Measurements from ENCODE around the gene UPK2.
A peak's percentile ranks its signal among the peaks of the same experiment; 100 is the strongest.

The UPK2 gene

GRCh38 chr11:118922745-118923627 is 33.1 kb upstream of the UPK2 start:
- TF ChIP-seq CTCF (IDR thresholded peaks at IDR 0.05) = no peak
- Mint-ChIP-seq H3K27me3 (ENCODE audit: low read depth, poor library complexity) (no peaks in the 10 kb centered on the region), H3K4me3 (peak overlapping the region; percentile 92), H3K4me1 (peaks cover 79% of the 10 kb centered on the region), H3K27ac (no peak overlapping the region), H3K9me3 (no peaks in the 10 kb centered on the region), H3K36me3 (ENCODE audit: low read depth) (no peaks in the 10 kb centered on the region)
- DNase-seq = no peak

GRCh38 chr11:118923721-118924587 is 32.1 kb upstream of the UPK2 start:
- Mint-ChIP-seq H3K4me1 (peaks cover 74% of the 10 kb centered on the region), H3K36me3 (ENCODE audit: low read depth) (no peaks in the 10 kb centered on the region), H3K27me3 (ENCODE audit: low read depth, poor library complexity) (no peaks in the 10 kb centered on the region), H3K27ac (peak overlapping the region; percentile 75), H3K9me3 (no peaks in the 10 kb centered on the region), H3K4me3 (peak overlapping the region; percentile 92)
- no peak for DNase-seq
- no peak for TF ChIP-seq CTCF (IDR thresholded peaks at IDR 0.05)

GRCh38 chr11:118924591-118925585 is 31.2 kb upstream of the UPK2 start:
- Mint-ChIP-seq H3K27ac (peak overlapping the region; percentile 6), H3K27me3 (ENCODE audit: low read depth, poor library complexity) (no peaks in the 10 kb centered on the region), H3K4me3 (peak overlapping the region; percentile 92), H3K36me3 (ENCODE audit: low read depth) (no peaks in the 10 kb centered on the region), H3K4me1 (peaks cover 65% of the 10 kb centered on the region), H3K9me3 (no peaks in the 10 kb centered on the region)
- peak; percentile 67 for DNase-seq
- no peak for TF ChIP-seq CTCF (IDR thresholded peaks at IDR 0.05)

GRCh38 chr11:118927554-118928100 is 28.5 kb upstream of the UPK2 start:
- TF ChIP-seq CTCF (IDR thresholded peaks at IDR 0.05) = no peak
- H3K36me3 Mint-ChIP-seq (ENCODE audit: low read depth) = no peaks in the 10 kb centered on the region
- H3K27me3 Mint-ChIP-seq (ENCODE audit: low read depth, poor library complexity) = peaks cover 8% of the 10 kb centered on the region
- no peaks in the 10 kb centered on the region for H3K9me3 Mint-ChIP-seq
- peaks cover 61% of the 10 kb centered on the region for H3K4me1 Mint-ChIP-seq
- H3K4me3 Mint-ChIP-seq = peak overlapping the region; percentile 91
- DNase-seq = no peak
- peak overlapping the region; percentile 97 for H3K27ac Mint-ChIP-seq

Measured in nephron progenitor cell (in vitro differentiated cells).